ENCODE results near the gene CHD6.

CHD6 gene

GRCh38 chr20:41654292-41654691 lies 36.1 kb upstream of the CHD6 start:
- POLR2A ChIA-PET = no interaction called here

GRCh38 chr20:41650231-41650948 lies 32.2 kb upstream of the CHD6 start:
- no peak for TF ChIP-seq CTCF (IDR thresholded peaks at IDR 0.05; ENCODE audit: insufficient read depth, low read length, missing control alignments)
- H3K4me3 ChIP-seq (ENCODE audit: low read depth, low read length) = no peak overlapping the region
- POLR2A ChIA-PET = no interaction called here
- DNase-seq (ENCODE audit: low read depth, low spot score) = no peak
- CTCF ChIA-PET = no interaction called here

More at GRCh38 chr20:41654292-41654691, 36.1 kb upstream of the CHD6 start:
- no peak for TF ChIP-seq CTCF (IDR thresholded peaks at IDR 0.05; ENCODE audit: insufficient read depth, low read length, missing control alignments)
- DNase-seq (ENCODE audit: low read depth, low spot score) = no peak
- no peak overlapping the region for H3K4me3 ChIP-seq (ENCODE audit: low read depth, low read length)
- CTCF ChIA-PET = no interaction called here

- no peak overlapping the region for H3K4me3 ChIP-seq (ENCODE audit: low read depth, low read length)
- DNase-seq (ENCODE audit: low read depth, low spot score) = no peak
- CTCF ChIA-PET = no interaction called here
- POLR2A ChIA-PET = no interaction called here
- TF ChIP-seq CTCF (IDR thresholded peaks at IDR 0.05; ENCODE audit: insufficient read depth, low read length, missing control alignments) = no peak
These were observed 31.3 kb upstream of the CHD6 start for GRCh38 chr20:41649489-41649888.

GRCh38 chr20:41645372-41645771 lies 27.2 kb upstream of the CHD6 start:
- DNase-seq (ENCODE audit: low read depth, low spot score) = no peak
- no peak for TF ChIP-seq CTCF (IDR thresholded peaks at IDR 0.05; ENCODE audit: insufficient read depth, low read length, missing control alignments)
- no peak overlapping the region for H3K4me3 ChIP-seq (ENCODE audit: low read depth, low read length)
- ChIA-PET POLR2A (no interaction called here), CTCF (no interaction called here)

GRCh38 chr20:41643504-41643938 lies 25.3 kb upstream of the CHD6 start:
- H3K4me3 ChIP-seq (ENCODE audit: low read depth, low read length) = no peak overlapping the region
- POLR2A ChIA-PET = no interaction called here
- DNase-seq (ENCODE audit: low read depth, low spot score) = no peak
- no peak for TF ChIP-seq CTCF (IDR thresholded peaks at IDR 0.05; ENCODE audit: insufficient read depth, low read length, missing control alignments)
- CTCF ChIA-PET = interaction anchor here (0.8 to 1.0 kb wide), 2 partner anchors 18 to 51 kb away, joined by 3 read pairs; no protein-coding TSS in a partner anchor

- TF ChIP-seq CTCF (IDR thresholded peaks at IDR 0.05; ENCODE audit: insufficient read depth, low read length, missing control alignments) = no peak
- H3K4me3 ChIP-seq (ENCODE audit: low read depth, low read length) = no peak overlapping the region
- no peak for DNase-seq (ENCODE audit: low read depth, low spot score)
- CTCF ChIA-PET = interaction anchor here (1.1 to 1.9 kb wide), 2 partner anchors 58 to 95 kb away, joined by 3 to 4 read pairs; no protein-coding TSS in a partner anchor
- POLR2A ChIA-PET = no interaction called here
These were observed 21.5 kb upstream of the CHD6 start for GRCh38 chr20:41639630-41640029.
